Heart right ventricle (tissue), 16 donors: ENCODE measurements around the gene SLC9A6. TPM values are rescaled to one million over a fixed set of nuclear protein-coding genes. Genes with fewer than 3 reads are reported as not detected.

Experiments used
- ATAC-seq, 8 donors: fragments of 200-7000 bp; cut with Tn5 transposase; one replicate each; pipeline ENCODE4 v1.9.1; 2020; ENCODE audit warnings: mild to moderate bottlenecking in 8 of 8, moderate library complexity in 8 of 8, moderate number of reproducible peaks in 1 of 8
- DNase-seq, 2 donors: peaks; one replicate each; pipeline ENCODE4 v3.0.0-alpha.2; 2020
- H3K27ac ChIP-seq, 10 donors: fragments of 200-600 bp; sonication (generic) in 2 of 10; one replicate each; pipeline versions ENCODE4 v1.5.0 to v1.8.0; 2020 to 2022; ENCODE audit warnings: mild to moderate bottlenecking in 3 of 10
- H3K27me3 ChIP-seq, 7 donors: fragments of 200-600 bp; one replicate each; pipeline ENCODE4 v1.8.0; 2021 to 2022; ENCODE audit warnings: mild to moderate bottlenecking in 2 of 7
- H3K36me3 ChIP-seq, 9 donors: fragments of 200-600 bp; sonication (generic) in 1 of 9; one replicate each; pipeline versions ENCODE4 v1.5.0 to v1.8.0; 2020 to 2022; ENCODE audit warnings: mild to moderate bottlenecking in 2 of 9
- H3K4me1 ChIP-seq, 9 donors: fragments of 200-600 bp; sonication (generic) in 1 of 9; one replicate each; pipeline versions ENCODE4 v1.5.0 to v1.8.0; 2020 to 2022; ENCODE audit warnings: mild to moderate bottlenecking in 4 of 9
- H3K4me3 ChIP-seq, 10 donors: fragments of 200-600 bp; sonication (generic) in 2 of 10; one replicate each; pipeline versions ENCODE4 v1.5.0 to v1.8.0; 2020 to 2022; ENCODE audit warnings: mild to moderate bottlenecking in 7 of 10, moderate library complexity in 2 of 10
- H3K9me3 ChIP-seq, 11 donors: fragments of 200-600 bp in 10 of 11; sonication (generic) in 2 of 11; one replicate each; pipeline versions ENCODE4 v1.5.0 to v1.8.0; 2013 to 2022; ENCODE audit warnings: mild to moderate bottlenecking in 2 of 11, control low read depth in 1 of 11, moderate library complexity in 1 of 11
- CTCF ChIP-seq, 9 donors: fragments of 200-600 bp; sonication (generic) in 2 of 9; IDR thresholded peaks; one replicate each; pipeline versions ENCODE4 v1.5.0 to v1.8.0; 2021 to 2022; ENCODE audit warnings: antibody characterized with exemption in 9 of 9, mild to moderate bottlenecking in 5 of 9, moderate library complexity in 1 of 9
- WGBS, 2 donors: extraction: QIAGEN DNeasy Blood & Tissue Kit; methylation state at CpG; one replicate each; pipeline ENCODE4 v1.1.7; 2013; ENCODE audit warnings: inconsistent platforms in 1 of 2; 5-methylcytosine and 5-hydroxymethylcytosine counted together
- intact Hi-C, 10 donors: fragments of 100-400 bp; cut with DNase I; formaldehyde crosslinking; loops; one replicate each; pipeline versions ENCODE4 v1.11.1 to v1.14.2; 2022
- polyA plus RNA-seq, 2 donors: library from polyadenylated mRNA; stranded (reverse); fragments of 200-250 nt; gene quantifications; one replicate each; pipeline ENCODE4 v1.2.3, GENCODE V29; 2013
- total RNA-seq, 10 donors: library from RNA; stranded (reverse); fragmentation: NEBNext Ultra II Directional in 3 of 10; extraction: Animal tissue kit (Norgen Biotek cat#: 25700) in 3 of 10; gene quantifications; one replicate each; pipeline versions ENCODE4 v1.2.1 to v1.2.4, GENCODE V29; 2021 to 2023
- donor health status: Arrhythmogenic right ventricular cardiomyopathy.
- donor health status: ischemic (EF 13 %, LVEDD 7.1; RV severe dilation, severe dysfunction).
- donor health status: healthy with polysubstance abuse.
- donor health status: DM: no; HTN: yes; CAD: no.
- donor health status: DM: no; HTN: no; CAD: no.
- donor health status: ischemic (EF 25% LVEDD 6.9; RV normal size, moderate dysfunction).
- donor health status: ischemic (EF 25% LVEDD 5.7; RV mildly dilated, moderate dysfunction).
- donor health status: healthy.
- donor health status: DM: yes; HTN: yes; CAD: no.
- donor health status: Ischemic cardiomyopathy.
- donor health status: ischemic (EF 35%, LVEDD 5.7; RV mildly dilated, moderate dysfunction).
- donor health status: nonischemic (EF 11% LVEDD 7.7; RV severe dilation, severe dysfunction).
- donor health status: DM: yes; HTN: yes; CAD: no.
- donor health status: PGD.
- donor health status: ischemic (EF 29% LVEDD 5.4; RV normal size, mild dysfunction).
- donor health status: nonischemic (EF 23%, LVEDD 6.1; RV moderate dilation, normal function).

The SLC9A6 gene
- total and polyA plus RNA-seq, 12 donors, result 11.7 to 18.5 (median 14.5) TPM

GRCh38 chrX:135981010-135981409, 4.2 kb upstream of the SLC9A6 start:
- no peak for DNase-seq
- TF ChIP-seq CTCF (IDR thresholded peaks at IDR 0.05), result no peak
- no peak for ATAC-seq
- no peak overlapping the region for H3K27ac ChIP-seq
- H3K27me3 ChIP-seq, result no peaks in the 10 kb centered on the region
- WGBS, 2 donors, result 60 to 64% methylated on average over 5 of the region's 5 CpGs
- no peak overlapping the region for H3K4me3 ChIP-seq
- intact Hi-C loops, result no loop called here
- no peaks in the 10 kb centered on the region for H3K9me3 ChIP-seq
- no peaks in the 10 kb centered on the region for H3K36me3 ChIP-seq
- H3K4me1 ChIP-seq, result peaks cover 0 to 19% (median 4%) of the 10 kb centered on the region in 9 donors

- Histone ChIP-seq H3K27me3 (no peaks in the 10 kb centered on the region), H3K4me3 (no peak overlapping the region), H3K4me1 (peaks cover 0 to 23% (median 4%) of the 10 kb centered on the region in 9 donors), H3K27ac (no peak overlapping the region), H3K36me3 (no peaks in the 10 kb centered on the region), H3K9me3 (no peaks in the 10 kb centered on the region)
- DNase-seq (no peak), ATAC-seq (no peak)
- TF ChIP-seq CTCF (IDR thresholded peaks at IDR 0.05), result no peak
- intact Hi-C loops, result no loop called here
These were observed 3.6 kb upstream of the SLC9A6 start for GRCh38 chrX:135981668-135982067.

- no peaks in the 10 kb centered on the region for H3K9me3 ChIP-seq
- H3K4me1 ChIP-seq, result peaks cover 0 to 28% (median 8%) of the 10 kb centered on the region in 9 donors
- H3K36me3 ChIP-seq, result no peaks in the 10 kb centered on the region
- DNase-seq, result no peak
- no peak for TF ChIP-seq CTCF (IDR thresholded peaks at IDR 0.05)
- ATAC-seq, result peak in 3 of 8 donors; percentile 34 to 63 (median 34)
- no peak overlapping the region for H3K4me3 ChIP-seq
- 43 to 65% methylated on average over 1 of the region's 1 CpG for WGBS, 2 donors
- H3K27ac ChIP-seq, result no peak overlapping the region
- no peaks in the 10 kb centered on the region for H3K27me3 ChIP-seq
- intact Hi-C loops, result no loop called here
These were observed 2.4 kb upstream of the SLC9A6 start for GRCh38 chrX:135982860-135983259.

- ATAC-seq (no peak), DNase-seq (no peak)
- Histone ChIP-seq H3K36me3 (no peaks in the 10 kb centered on the region), H3K9me3 (no peaks in the 10 kb centered on the region), H3K4me3 (peak overlapping the region in 7 of 10 donors; percentile 60 to 87 (median 78)), H3K4me1 (peaks cover 0 to 28% (median 8%) of the 10 kb centered on the region in 9 donors), H3K27ac (peak overlapping the region in 5 of 10 donors; percentile 77 to 88 (median 85)), H3K27me3 (no peaks in the 10 kb centered on the region)
- no peak for TF ChIP-seq CTCF (IDR thresholded peaks at IDR 0.05)
- WGBS, 2 donors, result 60 to 71% methylated on average over 2 of the region's 2 CpGs
- intact Hi-C loops, result no loop called here
These were observed 979 bp upstream of the SLC9A6 start for GRCh38 chrX:135984256-135984655.
